GM13977 (cell line): ENCODE data around the gene UBASH3A.

Experiments used
- DNase-seq: peaks from one replicate; pipeline ENCODE4 v3.0.0; 2012; ENCODE audit warnings: low spot score
- CTCF ChIP-seq: IDR thresholded peaks from 2 replicates; pipeline ENCODE4 v1.5.1; 2012; ENCODE audit warnings: mild to moderate bottlenecking, control low read depth; ENCODE audit not compliant: insufficient read depth; ENCODE audit errors: extremely low read depth, missing control alignments
- in situ Hi-C: fragments of 300-500 bp; cut with MboI; formaldehyde crosslinking; loops from one replicate; pipeline ENCODE4 v1.12.0; 2022; ENCODE audit warnings: low sequenced_read_pairs, low pct_unique_long_range_greater_than_20kb, mixed read lengths, inconsistent platforms; ENCODE audit not compliant: unreplicated experiment

UBASH3A gene

GRCh38 chr21:42397746-42398394 lies 5.8 kb upstream of the UBASH3A start:
- no peak for TF ChIP-seq CTCF
- no peak for DNase-seq
- in situ Hi-C loops: loop anchor here (10.0 kb wide), 1 partner anchor 47 kb away; no protein-coding TSS in a partner anchor

GRCh38 chr21:42398436-42399028 lies 5.2 kb upstream of the UBASH3A start:
- no peak for TF ChIP-seq CTCF
- in situ Hi-C loops: loop anchor here (10.0 kb wide), 1 partner anchor 46 kb away; no protein-coding TSS in a partner anchor

GRCh38 chr21:42400525-42400924 lies 3.2 kb upstream of the UBASH3A start:
- no peak for TF ChIP-seq CTCF
- in situ Hi-C loops: no loop called here
- no peak for DNase-seq

More at GRCh38 chr21:42398436-42399028, 5.2 kb upstream of the UBASH3A start:
- DNase-seq: no peak

GRCh38 chr21:42401154-42401553 lies 2.5 kb upstream of the UBASH3A start:
- in situ Hi-C loops: no loop called here
- TF ChIP-seq CTCF: no peak

GRCh38 chr21:42401820-42402251 lies 1.9 kb upstream of the UBASH3A start:
- no peak for TF ChIP-seq CTCF
- in situ Hi-C loops: no loop called here
- no peak for DNase-seq

More at GRCh38 chr21:42401154-42401553, 2.5 kb upstream of the UBASH3A start:
- no peak for DNase-seq

- no peak for DNase-seq
- no peak for TF ChIP-seq CTCF
- in situ Hi-C loops: no loop called here
Measured at GRCh38 chr21:42404539-42404938, 837 bp downstream of the UBASH3A start.
